CD4-positive, alpha-beta T cell treated with Interleukin-15 for 1 hour (primary cell): ENCODE data around the gene CCR5AS.
A peak's percentile ranks its signal among the peaks of the same experiment; 100 is the strongest.

Experiments
- DNase-seq: peaks from one replicate; pipeline ENCODE4 v3.0.0-alpha.2; 2020

Gene CCR5AS

DNA sequence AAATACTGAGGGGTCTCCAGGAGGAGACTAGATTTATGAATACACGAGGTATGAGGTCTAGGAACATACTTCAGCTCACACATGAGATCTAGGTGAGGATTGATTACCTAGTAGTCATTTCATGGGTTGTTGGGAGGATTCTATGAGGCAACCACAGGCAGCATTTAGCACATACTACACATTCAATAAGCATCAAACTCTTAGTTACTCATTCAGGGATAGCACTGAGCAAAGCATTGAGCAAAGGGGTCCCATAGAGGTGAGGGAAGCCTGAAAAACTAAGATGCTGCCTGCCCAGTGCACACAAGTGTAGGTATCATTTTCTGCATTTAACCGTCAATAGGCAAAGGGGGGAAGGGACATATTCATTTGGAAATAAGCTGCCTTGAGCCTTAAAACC, 31.6 kb downstream of the CCR5AS start:
- no peak for DNase-seq

DNA sequence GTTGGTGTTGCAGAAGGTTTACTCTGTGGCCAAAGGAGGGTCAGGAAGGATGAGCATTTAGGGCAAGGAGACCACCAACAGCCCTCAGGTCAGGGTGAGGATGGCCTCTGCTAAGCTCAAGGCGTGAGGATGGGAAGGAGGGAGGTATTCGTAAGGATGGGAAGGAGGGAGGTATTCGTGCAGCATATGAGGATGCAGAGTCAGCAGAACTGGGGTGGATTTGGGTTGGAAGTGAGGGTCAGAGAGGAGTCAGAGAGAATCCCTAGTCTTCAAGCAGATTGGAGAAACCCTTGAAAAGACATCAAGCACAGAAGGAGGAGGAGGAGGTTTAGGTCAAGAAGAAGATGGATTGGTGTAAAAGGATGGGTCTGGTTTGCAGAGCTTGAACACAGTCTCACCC, 32.1 kb downstream of the CCR5AS start:
- DNase-seq, result no peak

DNA sequence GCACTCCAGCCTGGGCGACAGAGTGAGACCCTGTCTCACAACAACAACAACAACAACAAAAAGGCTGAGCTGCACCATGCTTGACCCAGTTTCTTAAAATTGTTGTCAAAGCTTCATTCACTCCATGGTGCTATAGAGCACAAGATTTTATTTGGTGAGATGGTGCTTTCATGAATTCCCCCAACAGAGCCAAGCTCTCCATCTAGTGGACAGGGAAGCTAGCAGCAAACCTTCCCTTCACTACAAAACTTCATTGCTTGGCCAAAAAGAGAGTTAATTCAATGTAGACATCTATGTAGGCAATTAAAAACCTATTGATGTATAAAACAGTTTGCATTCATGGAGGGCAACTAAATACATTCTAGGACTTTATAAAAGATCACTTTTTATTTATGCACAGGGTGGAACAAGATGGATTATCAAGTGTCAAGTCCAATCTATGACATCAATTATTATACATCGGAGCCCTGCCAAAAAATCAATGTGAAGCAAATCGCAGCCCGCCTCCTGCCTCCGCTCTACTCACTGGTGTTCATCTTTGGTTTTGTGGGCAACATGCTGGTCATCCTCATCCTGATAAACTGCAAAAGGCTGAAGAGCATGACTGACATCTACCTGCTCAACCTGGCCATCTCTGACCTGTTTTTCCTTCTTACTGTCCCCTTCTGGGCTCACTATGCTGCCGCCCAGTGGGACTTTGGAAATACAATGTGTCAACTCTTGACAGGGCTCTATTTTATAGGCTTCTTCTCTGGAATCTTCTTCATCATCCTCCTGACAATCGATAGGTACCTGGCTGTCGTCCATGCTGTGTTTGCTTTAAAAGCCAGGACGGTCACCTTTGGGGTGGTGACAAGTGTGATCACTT, 34.1 kb downstream of the CCR5AS start:
- DNase-seq, result no peak

DNA sequence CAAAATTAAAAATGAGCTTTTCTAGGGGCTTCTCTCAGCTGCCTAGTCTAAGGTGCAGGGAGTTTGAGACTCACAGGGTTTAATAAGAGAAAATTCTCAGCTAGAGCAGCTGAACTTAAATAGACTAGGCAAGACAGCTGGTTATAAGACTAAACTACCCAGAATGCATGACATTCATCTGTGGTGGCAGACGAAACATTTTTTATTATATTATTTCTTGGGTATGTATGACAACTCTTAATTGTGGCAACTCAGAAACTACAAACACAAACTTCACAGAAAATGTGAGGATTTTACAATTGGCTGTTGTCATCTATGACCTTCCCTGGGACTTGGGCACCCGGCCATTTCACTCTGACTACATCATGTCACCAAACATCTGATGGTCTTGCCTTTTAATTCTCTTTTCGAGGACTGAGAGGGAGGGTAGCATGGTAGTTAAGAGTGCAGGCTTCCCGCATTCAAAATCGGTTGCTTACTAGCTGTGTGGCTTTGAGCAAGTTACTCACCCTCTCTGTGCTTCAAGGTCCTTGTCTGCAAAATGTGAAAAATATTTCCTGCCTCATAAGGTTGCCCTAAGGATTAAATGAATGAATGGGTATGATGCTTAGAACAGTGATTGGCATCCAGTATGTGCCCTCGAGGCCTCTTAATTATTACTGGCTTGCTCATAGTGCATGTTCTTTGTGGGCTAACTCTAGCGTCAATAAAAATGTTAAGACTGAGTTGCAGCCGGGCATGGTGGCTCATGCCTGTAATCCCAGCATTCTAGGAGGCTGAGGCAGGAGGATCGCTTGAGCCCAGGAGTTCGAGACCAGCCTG, 35.1 kb downstream of the CCR5AS start:
- DNase-seq, result no peak

DNA sequence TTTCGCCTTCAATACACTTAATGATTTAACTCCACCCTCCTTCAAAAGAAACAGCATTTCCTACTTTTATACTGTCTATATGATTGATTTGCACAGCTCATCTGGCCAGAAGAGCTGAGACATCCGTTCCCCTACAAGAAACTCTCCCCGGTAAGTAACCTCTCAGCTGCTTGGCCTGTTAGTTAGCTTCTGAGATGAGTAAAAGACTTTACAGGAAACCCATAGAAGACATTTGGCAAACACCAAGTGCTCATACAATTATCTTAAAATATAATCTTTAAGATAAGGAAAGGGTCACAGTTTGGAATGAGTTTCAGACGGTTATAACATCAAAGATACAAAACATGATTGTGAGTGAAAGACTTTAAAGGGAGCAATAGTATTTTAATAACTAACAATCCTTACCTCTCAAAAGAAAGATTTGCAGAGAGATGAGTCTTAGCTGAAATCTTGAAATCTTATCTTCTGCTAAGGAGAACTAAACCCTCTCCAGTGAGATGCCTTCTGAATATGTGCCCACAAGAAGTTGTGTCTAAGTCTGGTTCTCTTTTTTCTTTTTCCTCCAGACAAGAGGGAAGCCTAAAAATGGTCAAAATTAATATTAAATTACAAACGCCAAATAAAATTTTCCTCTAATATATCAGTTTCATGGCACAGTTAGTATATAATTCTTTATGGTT, 35.9 kb downstream of the CCR5AS start, which contains the start of gene CCR5:
TSS of gene CCR5 (plus strand) at position 108 of the 680 bp plus-strand sequence. CDS start 1,957 bp downstream, outside the sequence.
- no peak for DNase-seq

DNA sequence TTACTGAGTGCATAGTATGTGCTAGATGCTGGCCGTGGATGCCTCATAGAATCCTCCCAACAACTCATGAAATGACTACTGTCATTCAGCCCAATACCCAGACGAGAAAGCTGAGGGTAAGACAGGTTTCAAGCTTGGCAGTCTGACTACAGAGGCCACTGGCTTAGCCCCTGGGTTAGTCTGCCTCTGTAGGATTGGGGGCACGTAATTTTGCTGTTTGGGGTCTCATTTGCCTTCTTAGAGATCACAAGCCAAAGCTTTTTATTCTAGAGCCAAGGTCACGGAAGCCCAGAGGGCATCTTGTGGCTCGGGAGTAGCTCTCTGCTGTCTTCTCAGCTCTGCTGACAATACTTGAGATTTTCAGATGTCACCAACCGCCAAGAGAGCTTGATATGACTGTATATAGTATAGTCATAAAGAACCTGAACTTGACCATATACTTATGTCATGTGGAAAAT, 37.2 kb downstream of the CCR5AS start:
- no peak for DNase-seq

DNA sequence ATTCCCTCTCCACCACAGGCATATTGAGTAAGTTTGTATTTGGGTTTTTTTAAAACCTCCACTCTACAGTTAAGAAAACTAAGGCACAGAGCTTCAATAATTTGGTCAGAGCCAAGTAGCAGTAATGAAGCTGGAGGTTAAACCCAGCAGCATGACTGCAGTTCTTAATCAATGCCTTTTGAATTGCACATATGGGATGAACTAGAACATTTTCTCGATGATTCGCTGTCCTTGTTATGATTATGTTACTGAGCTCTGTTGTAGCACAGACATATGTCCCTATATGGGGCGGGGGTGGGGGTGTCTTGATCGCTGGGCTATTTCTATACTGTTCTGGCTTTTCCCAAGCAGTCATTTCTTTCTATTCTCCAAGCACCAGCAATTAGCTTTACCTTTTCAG, 37.7 kb downstream of the CCR5AS start:
- no peak for DNase-seq

DNA sequence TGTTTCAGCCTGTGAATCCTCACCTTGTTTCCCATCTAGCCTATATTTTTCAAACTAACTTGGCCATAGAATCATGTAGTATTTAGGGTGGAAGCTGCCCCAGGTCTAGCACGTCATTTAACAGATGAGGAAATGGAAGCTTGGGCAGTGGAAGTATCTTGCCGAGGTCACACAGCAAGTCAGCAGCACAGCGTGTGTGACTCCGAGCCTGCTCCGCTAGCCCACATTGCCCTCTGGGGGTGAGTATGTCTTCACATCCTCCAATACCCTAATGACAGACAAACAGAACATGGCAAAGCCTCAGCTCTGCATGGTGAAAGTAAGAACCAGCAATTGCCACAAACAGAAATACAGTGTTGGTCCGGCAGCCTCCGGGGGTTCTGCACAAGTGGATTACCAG, 38.3 kb downstream of the CCR5AS start:
- DNase-seq, result peak; percentile 85

DNA sequence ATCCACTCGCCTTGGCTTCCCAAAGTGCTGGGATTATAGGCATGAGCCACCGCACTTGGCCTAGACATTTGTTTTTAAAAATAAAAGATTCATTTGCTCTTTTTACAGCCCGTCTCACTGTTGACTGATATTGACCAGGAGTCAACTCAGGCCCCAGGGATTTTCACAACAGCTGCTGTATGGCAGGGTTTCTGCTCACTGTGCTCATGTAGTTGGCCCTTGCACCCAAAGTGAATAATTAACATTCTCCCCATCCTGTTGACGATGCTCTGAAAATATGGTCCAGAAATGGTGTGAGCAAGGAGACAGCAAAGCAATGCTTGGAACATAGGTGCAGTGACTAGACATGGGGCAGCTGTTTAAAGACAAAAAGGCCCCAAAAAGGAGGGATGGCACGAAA, 39.1 kb downstream of the CCR5AS start:
- no peak for DNase-seq

DNA sequence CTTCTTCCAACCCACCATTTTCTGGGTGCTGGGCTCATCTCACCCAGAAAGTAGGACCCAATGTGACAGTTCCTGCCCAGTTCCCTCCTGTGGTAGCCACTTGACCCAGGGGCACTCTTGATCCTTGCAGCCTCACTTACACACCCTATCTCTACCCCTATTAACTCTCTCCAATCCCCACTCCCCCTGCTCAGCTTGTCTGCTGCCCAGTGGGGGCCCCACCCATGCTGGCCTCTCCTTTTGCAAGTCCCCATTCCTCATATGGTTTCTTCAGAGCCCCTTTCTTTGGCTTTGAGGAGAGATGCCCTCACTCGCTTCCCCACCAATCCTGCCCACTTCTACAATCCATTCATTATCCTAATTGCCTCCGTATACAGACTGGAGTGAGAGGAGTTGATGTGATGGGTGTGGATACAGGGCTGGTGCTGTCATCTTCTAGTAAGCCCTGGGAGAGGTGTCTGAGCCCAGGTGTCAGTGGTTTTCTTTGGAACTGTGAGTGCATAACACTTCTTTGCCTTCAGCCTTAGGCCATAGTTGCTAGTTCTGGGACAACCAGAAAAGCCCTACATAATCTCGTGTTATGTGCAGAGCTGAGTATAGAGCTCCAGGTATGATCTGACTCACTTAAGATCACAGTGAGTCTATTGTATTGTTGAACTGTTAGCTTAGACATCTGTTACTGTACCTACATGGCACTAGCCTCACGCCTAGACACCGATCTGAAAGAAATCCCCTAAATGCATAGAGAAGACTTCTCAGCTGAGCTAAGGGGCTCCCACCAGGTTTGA, 40.9 kb downstream of the CCR5AS start:
- no peak for DNase-seq

DNA sequence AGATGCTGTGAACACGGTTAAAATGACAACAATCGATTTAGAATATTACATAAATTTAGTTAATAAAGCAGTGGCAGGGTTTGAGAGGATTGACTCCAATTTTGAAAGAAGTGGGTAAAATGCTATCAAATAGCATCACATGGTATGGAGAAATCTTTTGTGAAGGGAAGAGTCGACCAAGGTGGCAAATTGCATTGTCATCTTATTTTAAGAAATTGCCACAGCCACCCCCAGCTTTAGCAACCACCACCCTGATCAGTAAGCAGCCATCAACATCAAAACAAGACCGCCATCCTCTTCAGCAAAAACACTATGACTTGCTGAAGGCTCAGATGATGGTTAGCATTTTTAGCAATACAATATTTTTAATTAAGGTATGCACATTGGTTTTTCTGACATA, 41.8 kb downstream of the CCR5AS start:
- DNase-seq, result no peak

DNA sequence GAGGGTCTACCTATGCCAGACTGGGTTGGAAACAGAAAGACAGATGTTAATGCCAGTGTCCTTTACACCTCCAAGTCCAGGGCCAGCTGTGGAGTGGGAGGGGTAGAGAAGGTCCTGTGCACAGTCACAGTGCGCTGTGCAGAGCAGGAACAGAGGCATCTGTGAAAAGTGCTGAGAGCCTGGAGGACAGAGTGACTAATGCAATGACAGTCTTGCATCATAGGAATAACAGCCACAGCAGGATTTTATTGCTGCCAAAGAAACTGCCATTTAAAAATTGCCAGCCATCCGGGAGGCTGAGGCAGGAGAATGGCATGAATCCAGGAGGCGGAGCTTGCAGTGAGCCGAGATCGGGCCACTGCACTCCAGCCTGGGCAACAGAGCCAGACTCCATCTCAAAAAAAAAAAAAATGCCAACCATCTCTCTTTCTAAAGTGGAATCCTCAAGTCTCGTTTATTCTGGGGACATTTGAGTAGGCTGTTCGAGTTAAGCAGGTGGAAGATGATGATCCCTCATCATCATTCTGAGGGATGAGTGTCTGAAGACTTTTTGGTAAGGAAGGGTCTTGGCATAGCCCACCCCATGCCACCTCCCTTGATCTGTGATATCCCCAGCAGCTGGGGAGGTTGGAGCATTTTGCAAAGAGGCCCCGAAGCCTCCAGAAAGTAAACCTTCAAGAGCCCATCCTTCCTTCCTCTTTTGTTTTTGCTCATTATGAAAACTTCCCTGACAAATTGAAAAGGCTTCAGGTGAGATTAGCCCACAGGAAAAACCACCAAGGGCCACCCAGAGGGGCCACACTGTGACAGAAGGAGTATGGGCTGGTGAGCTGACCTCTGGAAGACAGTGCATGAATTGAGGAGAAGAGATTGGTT, 45.2 kb downstream of the CCR5AS start:
- DNase-seq, result peak; percentile 42

DNA sequence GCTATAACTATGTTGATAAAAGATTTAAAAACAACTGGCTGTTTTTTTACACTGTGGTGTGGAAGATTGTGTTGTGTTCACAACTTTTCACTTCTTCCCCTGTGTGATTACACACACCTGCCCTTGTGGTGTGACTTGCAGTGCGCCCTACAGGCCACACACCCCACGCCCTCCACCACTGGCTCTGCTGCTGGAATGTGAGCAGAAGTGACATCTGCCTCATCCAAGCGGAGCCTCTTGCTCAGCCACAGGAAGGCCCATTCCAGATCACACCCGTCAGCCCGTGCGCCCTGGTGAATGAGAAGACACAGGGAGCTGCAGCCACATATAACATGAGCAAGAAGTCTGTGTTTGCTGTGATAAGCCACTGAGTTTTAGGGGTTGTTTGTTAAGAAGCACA, 46.0 kb downstream of the CCR5AS start:
- DNase-seq, result no peak

DNA sequence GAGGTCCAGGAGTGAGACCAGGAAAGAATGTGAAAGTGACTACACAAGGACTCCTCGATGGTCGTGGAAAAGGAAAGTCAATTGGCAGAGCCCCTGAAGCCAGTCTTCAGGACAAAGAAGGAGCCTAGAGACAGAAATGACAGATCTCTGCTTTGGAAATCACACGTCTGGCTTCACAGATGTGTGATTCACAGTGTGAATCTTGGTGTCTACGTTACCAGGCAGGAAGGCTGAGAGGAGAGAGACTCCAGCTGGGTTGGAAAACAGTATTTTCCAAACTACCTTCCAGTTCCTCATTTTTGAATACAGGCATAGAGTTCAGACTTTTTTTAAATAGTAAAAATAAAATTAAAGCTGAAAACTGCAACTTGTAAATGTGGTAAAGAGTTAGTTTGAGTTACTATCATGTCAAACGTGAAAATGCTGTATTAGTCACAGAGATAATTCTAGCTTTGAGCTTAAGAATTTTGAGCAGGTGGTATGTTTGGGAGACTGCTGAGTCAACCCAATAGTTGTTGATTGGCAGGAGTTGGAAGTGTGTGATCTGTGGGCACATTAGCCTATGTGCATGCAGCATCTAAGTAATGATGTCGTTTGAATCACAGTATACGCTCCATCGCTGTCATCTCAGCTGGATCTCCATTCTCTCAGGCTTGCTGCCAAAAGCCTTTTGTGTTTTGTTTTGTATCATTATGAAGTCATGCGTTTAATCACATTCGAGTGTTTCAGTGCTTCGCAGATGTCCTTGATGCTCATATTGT, 47.0 kb downstream of the CCR5AS start:
- DNase-seq, result no peak

DNA sequence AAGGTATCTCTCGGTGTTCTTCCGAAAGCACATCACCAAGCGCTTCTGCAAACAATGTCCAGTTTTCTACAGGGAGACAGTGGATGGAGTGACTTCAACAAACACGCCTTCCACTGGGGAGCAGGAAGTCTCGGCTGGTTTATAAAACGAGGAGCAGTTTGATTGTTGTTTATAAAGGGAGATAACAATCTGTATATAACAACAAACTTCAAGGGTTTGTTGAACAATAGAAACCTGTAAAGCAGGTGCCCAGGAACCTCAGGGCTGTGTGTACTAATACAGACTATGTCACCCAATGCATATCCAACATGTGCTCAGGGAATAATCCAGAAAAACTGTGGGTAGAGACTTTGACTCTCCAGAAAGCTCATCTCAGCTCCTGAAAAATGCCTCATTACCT, 48.4 kb downstream of the CCR5AS start:
- no peak for DNase-seq

DNA sequence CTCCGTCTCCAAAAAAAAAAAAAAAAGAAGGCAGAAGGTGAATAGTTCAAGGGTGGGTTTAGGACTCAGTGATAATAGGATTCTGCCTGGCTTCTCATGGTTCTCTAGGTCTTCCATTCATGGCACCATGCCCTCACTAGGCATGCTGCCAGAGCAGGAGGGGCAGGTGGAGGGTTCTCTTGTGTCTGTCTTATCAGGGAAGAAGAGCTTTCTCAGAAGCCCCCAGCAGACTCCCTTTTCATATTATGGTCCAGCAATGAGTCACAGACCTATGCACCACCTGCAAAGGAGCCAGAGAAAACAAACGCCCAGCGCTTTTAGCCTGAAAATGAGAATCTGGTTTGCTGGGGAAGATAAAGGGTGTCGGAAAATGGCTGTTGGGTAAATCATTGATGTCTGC, 50.0 kb downstream of the CCR5AS start:
- no peak for DNase-seq

DNA sequence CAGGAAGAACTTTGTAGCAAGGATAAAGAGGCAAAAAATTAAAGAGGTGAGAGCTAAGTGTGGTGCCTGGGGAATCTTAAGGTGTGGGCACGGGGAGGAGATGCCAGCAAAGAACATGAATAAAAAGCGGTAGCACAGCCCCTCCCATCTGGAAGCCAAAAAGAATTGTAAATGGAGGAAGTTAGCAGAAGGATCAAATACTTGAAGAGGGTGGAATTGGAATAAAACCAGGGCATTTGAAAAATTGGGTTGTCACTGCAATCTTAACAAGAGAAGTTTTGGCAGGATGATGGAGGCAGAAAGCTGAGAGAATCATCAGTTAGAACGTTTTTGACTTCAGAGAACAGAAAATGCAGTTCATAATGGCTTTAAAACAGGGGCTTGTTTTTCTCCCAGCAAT, 50.6 kb downstream of the CCR5AS start:
- no peak for DNase-seq

DNA sequence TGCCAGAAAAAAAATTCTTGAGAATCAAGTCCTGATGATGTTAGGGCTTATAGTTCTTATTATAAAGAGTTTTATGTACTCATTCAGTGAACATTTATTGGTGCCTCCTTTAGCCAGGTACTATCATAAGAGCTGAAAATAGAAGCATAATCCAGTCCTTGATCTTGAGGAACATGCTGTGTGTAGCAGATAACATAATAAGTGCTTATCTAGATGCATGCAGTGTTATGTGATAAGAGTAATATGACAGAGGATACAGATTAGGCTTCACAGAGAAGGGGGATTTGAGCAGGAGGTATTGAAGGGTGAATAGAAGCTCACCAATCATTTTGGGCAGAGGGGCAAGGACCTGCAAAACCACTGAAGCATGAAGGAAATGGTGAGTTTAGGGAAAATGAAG, 51.9 kb downstream of the CCR5AS start:
- DNase-seq, result no peak

DNA sequence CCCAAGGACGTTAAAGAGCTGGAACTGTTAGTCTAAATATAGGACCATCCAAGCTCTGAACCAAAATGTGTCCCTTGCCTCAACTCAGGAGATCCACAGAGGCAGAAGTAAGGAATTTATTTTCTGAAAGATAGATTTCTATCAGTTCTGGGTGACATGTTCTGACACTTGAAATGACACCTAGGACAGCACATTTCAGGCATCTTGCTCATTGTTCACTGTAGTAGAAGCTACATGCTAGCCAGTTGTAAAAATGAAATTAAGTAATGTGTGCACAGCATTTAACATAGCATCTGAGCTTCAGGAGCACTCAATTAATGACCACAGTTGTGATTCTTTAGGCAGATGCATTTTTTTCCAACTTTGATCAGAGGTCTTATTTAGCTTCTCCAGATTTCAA, 52.4 kb downstream of the CCR5AS start:
- DNase-seq, result no peak

DNA sequence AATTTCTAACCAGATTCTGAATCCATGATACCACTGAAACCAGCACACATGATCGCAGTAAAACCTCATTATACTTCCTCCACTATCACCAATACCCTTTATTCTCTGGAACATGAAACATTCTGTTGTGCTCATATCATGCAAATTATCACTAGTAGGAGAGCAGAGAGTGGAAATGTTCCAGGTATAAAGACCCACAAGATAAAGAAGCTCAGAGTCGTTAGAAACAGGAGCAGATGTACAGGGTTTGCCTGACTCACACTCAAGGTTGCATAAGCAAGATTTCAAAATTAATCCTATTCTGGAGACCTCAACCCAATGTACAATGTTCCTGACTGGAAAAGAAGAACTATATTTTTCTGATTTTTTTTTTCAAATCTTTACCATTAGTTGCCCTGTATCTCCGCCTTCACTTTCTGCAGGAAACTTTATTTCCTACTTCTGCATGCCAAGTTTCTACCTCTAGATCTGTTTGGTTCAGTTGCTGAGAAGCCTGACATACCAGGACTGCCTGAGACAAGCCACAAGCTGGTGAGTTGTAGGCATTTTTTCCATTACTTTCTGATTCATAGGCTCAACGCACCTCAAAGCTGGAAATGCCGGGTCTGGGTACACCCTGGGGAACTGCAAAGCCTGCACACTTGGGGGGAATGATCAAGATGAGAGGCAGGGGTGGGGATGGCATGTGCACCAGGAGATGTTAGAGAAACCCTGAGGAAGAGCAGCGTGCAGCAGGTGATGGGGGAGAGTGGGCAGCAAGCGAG, 53.0 kb downstream of the CCR5AS start, which contains the start of gene CCR2:
TSS of gene CCR2 (plus strand) at position 465 of the 764 bp plus-strand sequence. CDS start 3,417 bp downstream, outside the sequence.
- no peak for DNase-seq
